CD4-positive, alpha-beta T cell (primary cell): ENCODE measurements around the gene CAB39L. TPM values are rescaled to one million over a fixed set of nuclear protein-coding genes. Genes with fewer than 3 reads are reported as not detected.

Source experiments
- ATAC-seq: fragments of 200-7000 bp; cut with Tn5 transposase; one replicate; pipeline ENCODE4 v1.10.0; 2022; ENCODE audit warnings: mild to moderate bottlenecking; ENCODE audit not compliant: poor library complexity
- CTCF ChIA-PET: fragments of 350-600 bp; sonication (Branson Sonifier 250); formaldehyde crosslinking; loops from one replicate; lab custom pipeline; 2021; ENCODE audit warnings: antibody characterized with exemption, inconsistent platforms; lab: Charles Lee
- POLR2A ChIA-PET: fragments of 350-600 bp; sonication (Branson Sonifier 250); formaldehyde crosslinking; loops from one replicate; lab custom pipeline; 2021; ENCODE audit warnings: antibody characterized with exemption, inconsistent platforms; lab: Charles Lee
- DNase-seq, 14 experiments: peaks; one replicate each; pipeline ENCODE4 v3.0.0-alpha.2; 2013 to 2020; ENCODE audit warnings: mixed read lengths in 2 of 14
- H3K27ac ChIP-seq, 2 donors: one replicate each; pipeline versions ENCODE4 v1.5.1 to v1.7.0; 2013; ENCODE audit warnings: low read length in 2 of 2, low read depth in 1 of 2, mild to moderate bottlenecking in 1 of 2
- H3K27me3 ChIP-seq, 2 experiments: 1 replicate in 1 of 2; 2 replicates in 1 of 2; pipeline versions ENCODE4 v1.6.1 to v1.7.0; 2013; ENCODE audit warnings: low read length in 2 of 2, control low read depth in 1 of 2, mild to moderate bottlenecking in 1 of 2, moderate library complexity in 1 of 2; ENCODE audit not compliant: insufficient read depth in 2 of 2, control insufficient read depth in 1 of 2
- H3K36me3 ChIP-seq: one replicate; pipeline ENCODE4 v1.6.1; 2013; ENCODE audit warnings: low read length, control low read depth; ENCODE audit not compliant: insufficient read depth
- H3K4me1 ChIP-seq: one replicate; pipeline ENCODE4 v1.6.1; 2013; ENCODE audit warnings: low read length, control low read depth; ENCODE audit not compliant: insufficient read depth
- H3K4me3 ChIP-seq: one replicate; pipeline ENCODE4 v1.5.1; 2013; ENCODE audit warnings: mild to moderate bottlenecking, low read length, moderate library complexity
- H3K9me3 ChIP-seq, 2 experiments: 1 replicate in 1 of 2; 2 replicates in 1 of 2; pipeline versions ENCODE4 v1.6.1 to v1.7.0; 2013; ENCODE audit warnings: low read length in 2 of 2, mild to moderate bottlenecking in 2 of 2, control low read depth in 1 of 2, moderate library complexity in 1 of 2; ENCODE audit not compliant: control insufficient read depth in 1 of 2, insufficient read depth in 1 of 2
- H3K27ac Mint-ChIP-seq: one replicate; pipeline ENCODE4 v1.8.0; 2020; ENCODE audit warnings: mixed read lengths
- H3K27me3 Mint-ChIP-seq: one replicate; pipeline ENCODE4 v1.8.0; 2021; ENCODE audit warnings: mixed read lengths
- H3K36me3 Mint-ChIP-seq: one replicate; pipeline ENCODE4 v1.8.0; 2021; ENCODE audit warnings: low read depth, mixed read lengths
- H3K4me1 Mint-ChIP-seq: one replicate; pipeline ENCODE4 v1.8.0; 2021; ENCODE audit warnings: low read depth, mixed read lengths
- H3K4me3 Mint-ChIP-seq: one replicate; pipeline ENCODE4 v1.8.0; 2020; ENCODE audit warnings: mild to moderate bottlenecking, mixed read lengths
- H3K9me3 Mint-ChIP-seq: one replicate; pipeline ENCODE4 v1.8.0; 2020; ENCODE audit warnings: mixed read lengths
- intact Hi-C, 2 experiments: fragments of 100-400 bp; cut with DNase I in 1 of 2; cut with micrococcal nuclease in 1 of 2; formaldehyde crosslinking; loops; one replicate each; pipeline versions ENCODE4 v1.15.1 to v1.9.0; 2023 to 2025; cut with DNase I, micrococcal nuclease
- total RNA-seq, 174 experiments: library from RNA in 2 of 174; stranded (reverse) in 2 of 174; gene quantifications; one replicate each; pipeline ENCODE4 v1.2.3 and lab custom pipeline; 2021 to 2026
- TF ChIP-seq, protein P1 (sequence below): fragments of 200-600 bp; IDR thresholded peaks from one replicate; pipeline ENCODE4 v1.8.0; 2022; ENCODE audit warnings: antibody characterized with exemption, mild to moderate bottlenecking

Gene CAB39L
- total RNA-seq, 2 experiments from 2014 or later = 1.9 to 2.5 TPM

DNA sequence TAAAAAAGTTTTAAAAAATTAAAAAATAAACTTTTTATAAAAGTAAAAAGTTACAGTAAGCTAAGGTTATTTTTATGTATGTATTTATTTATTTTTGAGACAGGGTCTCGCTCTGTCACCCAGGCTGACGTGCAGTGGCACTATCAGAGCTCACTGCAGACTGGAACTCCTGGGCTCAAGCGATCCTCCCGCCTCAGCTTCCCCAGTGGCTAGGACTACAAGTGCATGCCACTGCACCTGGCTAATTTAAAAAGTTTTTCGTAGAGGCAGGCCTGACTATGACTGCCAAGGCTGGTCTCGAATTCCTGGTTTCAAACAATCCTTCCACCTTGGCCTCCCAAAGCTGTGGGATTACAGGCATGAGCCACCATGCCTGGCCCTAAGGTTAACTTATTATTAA is 132.0 kb downstream of the CAB39L start:
- intact Hi-C loops = no loop called here
- Histone ChIP-seq H3K4me3 (no peak overlapping the region), H3K36me3 (no peaks in the 10 kb centered on the region), H3K27ac (no peak overlapping the region), H3K9me3 (no peaks in the 10 kb centered on the region), H3K27me3 (no peaks in the 10 kb centered on the region), H3K4me1 (no peaks in the 10 kb centered on the region)
- CTCF ChIA-PET = no interaction called here
- Mint-ChIP-seq H3K4me3 (no peak overlapping the region), H3K4me1 (no peaks in the 10 kb centered on the region), H3K36me3 (peaks cover 10% of the 10 kb centered on the region), H3K9me3 (no peaks in the 10 kb centered on the region), H3K27ac (no peak overlapping the region), H3K27me3 (no peaks in the 10 kb centered on the region)
- TF ChIP-seq, protein P1, sequence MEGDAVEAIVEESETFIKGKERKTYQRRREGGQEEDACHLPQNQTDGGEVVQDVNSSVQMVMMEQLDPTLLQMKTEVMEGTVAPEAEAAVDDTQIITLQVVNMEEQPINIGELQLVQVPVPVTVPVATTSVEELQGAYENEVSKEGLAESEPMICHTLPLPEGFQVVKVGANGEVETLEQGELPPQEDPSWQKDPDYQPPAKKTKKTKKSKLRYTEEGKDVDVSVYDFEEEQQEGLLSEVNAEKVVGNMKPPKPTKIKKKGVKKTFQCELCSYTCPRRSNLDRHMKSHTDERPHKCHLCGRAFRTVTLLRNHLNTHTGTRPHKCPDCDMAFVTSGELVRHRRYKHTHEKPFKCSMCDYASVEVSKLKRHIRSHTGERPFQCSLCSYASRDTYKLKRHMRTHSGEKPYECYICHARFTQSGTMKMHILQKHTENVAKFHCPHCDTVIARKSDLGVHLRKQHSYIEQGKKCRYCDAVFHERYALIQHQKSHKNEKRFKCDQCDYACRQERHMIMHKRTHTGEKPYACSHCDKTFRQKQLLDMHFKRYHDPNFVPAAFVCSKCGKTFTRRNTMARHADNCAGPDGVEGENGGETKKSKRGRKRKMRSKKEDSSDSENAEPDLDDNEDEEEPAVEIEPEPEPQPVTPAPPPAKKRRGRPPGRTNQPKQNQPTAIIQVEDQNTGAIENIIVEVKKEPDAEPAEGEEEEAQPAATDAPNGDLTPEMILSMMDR = no peak
- no peak for ATAC-seq
- POLR2A ChIA-PET = no interaction called here
- no peak for DNase-seq

DNA sequence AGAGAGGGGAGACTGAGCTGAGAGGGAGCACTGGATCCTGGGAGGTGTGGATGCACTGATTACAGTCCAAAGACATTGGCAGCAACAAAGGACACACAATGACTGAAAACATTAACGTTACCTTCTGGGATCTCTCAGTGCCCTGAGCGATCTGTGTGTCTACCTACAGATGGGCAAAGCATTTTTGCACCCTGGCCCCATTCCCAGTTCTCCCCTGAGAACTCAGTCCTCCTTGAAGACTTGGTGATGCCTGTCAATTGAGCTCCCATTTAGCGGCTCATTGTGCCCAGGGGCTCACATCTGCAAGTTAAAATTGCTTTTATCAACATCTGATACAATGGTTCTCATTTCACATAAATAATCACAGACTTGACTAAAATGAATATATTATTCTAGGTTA is 133.6 kb downstream of the CAB39L start:
- DNase-seq (no peak), ATAC-seq (no peak)
- H3K27ac ChIP-seq = no peak overlapping the region
- H3K27me3 Mint-ChIP-seq = no peaks in the 10 kb centered on the region
- no peak overlapping the region for H3K4me3 ChIP-seq
- H3K36me3 Mint-ChIP-seq = peaks cover 10% of the 10 kb centered on the region
- H3K9me3 Mint-ChIP-seq = no peaks in the 10 kb centered on the region
- H3K27me3 ChIP-seq = no peaks in the 10 kb centered on the region
- no peak overlapping the region for H3K27ac Mint-ChIP-seq
- H3K4me3 Mint-ChIP-seq = no peak overlapping the region
- no peaks in the 10 kb centered on the region for H3K36me3 ChIP-seq
- H3K4me1 Mint-ChIP-seq = no peaks in the 10 kb centered on the region
- ChIA-PET POLR2A (no interaction called here), CTCF (no interaction called here)
- intact Hi-C loops = no loop called here
- H3K4me1 ChIP-seq = no peaks in the 10 kb centered on the region
- TF ChIP-seq, protein P1 = no peak
- H3K9me3 ChIP-seq = no peaks in the 10 kb centered on the region

DNA sequence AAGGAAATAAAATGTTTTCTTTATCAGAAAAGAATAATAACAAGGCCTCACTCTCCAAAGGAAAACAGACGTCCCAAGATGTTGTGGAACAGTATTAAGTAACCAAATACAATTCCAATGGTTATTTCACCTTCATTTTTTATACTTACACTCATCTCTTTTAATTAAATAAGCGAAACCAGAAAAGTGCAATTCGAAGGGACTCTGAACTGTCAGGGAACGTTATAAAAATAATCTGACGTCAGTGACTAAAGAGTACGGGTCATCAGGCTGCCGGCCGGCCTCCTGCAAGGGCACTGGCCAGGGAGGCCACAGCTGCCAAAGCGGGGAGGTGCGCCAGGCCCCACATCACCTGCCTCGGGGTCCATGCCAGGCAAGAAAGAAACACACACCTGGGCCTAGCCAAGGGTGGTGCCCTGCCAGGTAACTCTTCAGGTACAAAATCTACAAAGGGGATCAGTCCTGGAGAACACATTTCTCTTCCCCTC is 134.9 kb downstream of the CAB39L start:
- Mint-ChIP-seq H3K27me3 (no peaks in the 10 kb centered on the region), H3K36me3 (peaks cover 10% of the 10 kb centered on the region)
- intact Hi-C loops = loop anchor here in 1 of 2 experiments (10.0 kb wide), 1 partner anchor 1766 kb away; no protein-coding TSS in a partner anchor

More for the DNA sequence above, 134.9 kb downstream of the CAB39L start:
- no peak overlapping the region for H3K27ac ChIP-seq
- H3K27me3 ChIP-seq = no peaks in the 10 kb centered on the region
- no peak overlapping the region for H3K4me3 ChIP-seq
- H3K9me3 Mint-ChIP-seq = no peaks in the 10 kb centered on the region
- DNase-seq (no peak), ATAC-seq (no peak)
- H3K9me3 ChIP-seq = no peaks in the 10 kb centered on the region
- H3K4me1 Mint-ChIP-seq = no peaks in the 10 kb centered on the region
- CTCF ChIA-PET = no interaction called here
- no peaks in the 10 kb centered on the region for H3K4me1 ChIP-seq
- H3K27ac Mint-ChIP-seq = no peak overlapping the region
- no peaks in the 10 kb centered on the region for H3K36me3 ChIP-seq
- POLR2A ChIA-PET = no interaction called here
- no peak overlapping the region for H3K4me3 Mint-ChIP-seq
- TF ChIP-seq, protein P1 = no peak
